OCI-LY3 (cell line): ENCODE measurements around the gene LINGO1.

Source experiments
- EZH2phosphoT487 ChIP-seq: fragments of 200-600 bp; shearing (Covaris generic); IDR thresholded peaks from 2 replicates; pipeline ENCODE4 v1.6.1; 2018; ENCODE audit warnings: antibody characterized with exemption, mixed run types, low read depth
- TF ChIP-seq, protein P1 (sequence below): fragments of 200-600, 300-600 bp; sonication (generic); IDR thresholded peaks from 2 replicates; pipeline ENCODE4 v1.5.1; 2014; ENCODE audit warnings: antibody characterized with exemption, low read length, low read depth

DNA sequence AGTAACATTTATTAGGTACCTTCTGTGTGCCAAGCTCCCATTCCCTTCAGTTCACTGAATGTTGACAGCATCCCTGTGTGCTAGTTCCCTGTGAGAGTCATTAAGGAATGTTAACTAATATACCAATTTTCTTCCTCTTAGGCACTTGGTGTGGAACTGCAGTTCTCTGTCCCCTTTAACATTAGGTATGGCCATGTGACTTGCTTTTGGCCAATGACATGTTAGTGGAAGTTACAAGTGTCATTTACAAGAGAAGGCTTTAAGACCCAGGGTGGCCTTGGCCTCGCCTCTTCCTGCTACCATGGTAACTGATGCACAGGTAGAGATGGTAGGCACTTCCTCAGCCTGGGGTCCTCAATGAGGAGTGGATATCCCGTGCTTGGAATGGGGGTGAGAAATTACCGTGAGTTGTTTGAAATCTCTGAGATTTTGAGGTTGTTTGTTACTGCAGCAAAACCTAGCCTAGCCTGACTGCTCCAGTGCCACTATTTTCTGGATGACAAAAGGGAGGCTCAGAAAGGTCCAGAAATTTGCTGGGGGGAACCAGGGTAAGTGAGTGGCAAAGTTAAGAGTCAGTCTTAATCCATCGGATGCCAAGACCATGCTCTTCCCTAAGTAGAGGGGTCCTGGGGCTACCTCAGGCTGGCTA is 21.2 kb upstream of the LINGO1 start:
- no peak for TF ChIP-seq EZH2phosphoT487
- TF ChIP-seq, protein P1, sequence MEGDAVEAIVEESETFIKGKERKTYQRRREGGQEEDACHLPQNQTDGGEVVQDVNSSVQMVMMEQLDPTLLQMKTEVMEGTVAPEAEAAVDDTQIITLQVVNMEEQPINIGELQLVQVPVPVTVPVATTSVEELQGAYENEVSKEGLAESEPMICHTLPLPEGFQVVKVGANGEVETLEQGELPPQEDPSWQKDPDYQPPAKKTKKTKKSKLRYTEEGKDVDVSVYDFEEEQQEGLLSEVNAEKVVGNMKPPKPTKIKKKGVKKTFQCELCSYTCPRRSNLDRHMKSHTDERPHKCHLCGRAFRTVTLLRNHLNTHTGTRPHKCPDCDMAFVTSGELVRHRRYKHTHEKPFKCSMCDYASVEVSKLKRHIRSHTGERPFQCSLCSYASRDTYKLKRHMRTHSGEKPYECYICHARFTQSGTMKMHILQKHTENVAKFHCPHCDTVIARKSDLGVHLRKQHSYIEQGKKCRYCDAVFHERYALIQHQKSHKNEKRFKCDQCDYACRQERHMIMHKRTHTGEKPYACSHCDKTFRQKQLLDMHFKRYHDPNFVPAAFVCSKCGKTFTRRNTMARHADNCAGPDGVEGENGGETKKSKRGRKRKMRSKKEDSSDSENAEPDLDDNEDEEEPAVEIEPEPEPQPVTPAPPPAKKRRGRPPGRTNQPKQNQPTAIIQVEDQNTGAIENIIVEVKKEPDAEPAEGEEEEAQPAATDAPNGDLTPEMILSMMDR = no peak
